ENCODE measurements around the gene MACROH2A2. TPM values are rescaled to one million over a fixed set of nuclear protein-coding genes. Genes with fewer than 3 reads are reported as not detected.

Gene MACROH2A2
- total RNA-seq, 1 experiment from 2014 or later, result 11.3 TPM

GRCh38 chr10:70048030-70048723 is 4.5 kb upstream of the MACROH2A2 start:
- no peak overlapping the region for H3K56ac ChIP-seq (ENCODE audit: insufficient read length, low read depth, low read length)
- no peak overlapping the region for H3K14ac ChIP-seq (ENCODE audit: insufficient read depth, low read length)
- H3K79me1 ChIP-seq (ENCODE audit: insufficient read depth, low read depth, low read length, poor library complexity, severe bottlenecking), result no peaks in the 10 kb centered on the region
- H3K27ac ChIP-seq (ENCODE audit: insufficient read length, low read depth, low read length), result no peak overlapping the region
- WGBS (ENCODE audit: extremely low coverage, insufficient read length, low lambda C conversion rate), result no CpG with 5 or more reads among the region's 5 CpGs
- H2AFZ ChIP-seq (ENCODE audit: low read length), result no peak overlapping the region
- no peak overlapping the region for H4K91ac ChIP-seq (ENCODE audit: insufficient read length, low read depth, low read length)
- H3K4me3 Mint-ChIP-seq, result no peak overlapping the region
- no peak overlapping the region for H2BK15ac ChIP-seq (ENCODE audit: low read depth, low read length)
- H3K36me3 Mint-ChIP-seq (ENCODE audit: insufficient read depth in 1 of 3, low read depth in 3 of 3), result no peaks in the 10 kb centered on the region
- H4K8ac ChIP-seq (replicated peaks; ENCODE audit: insufficient read length, low read depth, low read length), result no peak overlapping the region
- no peak overlapping the region for H2BK5ac ChIP-seq (ENCODE audit: insufficient read length, low read length)
- H3K18ac ChIP-seq (ENCODE audit: insufficient read length, low read depth, low read length), result no peak overlapping the region
- H3K23me2 ChIP-seq (ENCODE audit: insufficient read length, low read depth, low read length, poor library complexity, severe bottlenecking), result peaks cover 6% of the 10 kb centered on the region
- no peaks in the 10 kb centered on the region for H3K9me3 ChIP-seq (ENCODE audit: control insufficient read depth, low read depth, low read length)
- H3K9me3 Mint-ChIP-seq, result peaks cover 3% of the 10 kb centered on the region in 2 experiments; a peak in 3 of 5 replicates
- no peak overlapping the region for H2BK12ac ChIP-seq (ENCODE audit: insufficient read length, low read depth, low read length)
- no peak overlapping the region for H3K23ac ChIP-seq (ENCODE audit: insufficient read length, low read depth, low read length)
- H2AK5ac ChIP-seq (ENCODE audit: insufficient read length, low read length), result no peak overlapping the region
- H2BK120ac ChIP-seq (ENCODE audit: low read depth, low read length, poor library complexity, severe bottlenecking), result no peak overlapping the region
- no peak overlapping the region for H3K27ac Mint-ChIP-seq
- no peak overlapping the region for H4K5ac ChIP-seq (ENCODE audit: insufficient read length, low read depth, low read length)
- no peak overlapping the region for H3K4me2 ChIP-seq (ENCODE audit: insufficient read depth, insufficient read length, low read length)
- H3K4me1 Mint-ChIP-seq, result peaks cover 15 to 18% of the 10 kb centered on the region in 2 experiments
- H3K27me3 Mint-ChIP-seq (ENCODE audit: low read depth), result peaks cover 98% of the 10 kb centered on the region
- H3K4me1 ChIP-seq (ENCODE audit: insufficient read depth, low read length), result no peaks in the 10 kb centered on the region
- H3K79me2 ChIP-seq (ENCODE audit: insufficient read depth, low read length), result no peaks in the 10 kb centered on the region
- H3T11ph ChIP-seq (ENCODE audit: low read length), result no peak overlapping the region
- no peak overlapping the region for H3K4ac ChIP-seq (ENCODE audit: low read depth, low read length)
- H3K27me3 ChIP-seq (ENCODE audit: insufficient read depth, low read length), result peaks cover 29% of the 10 kb centered on the region; the same call in 1 of the 2 replicates
- H4K20me1 ChIP-seq (ENCODE audit: control insufficient read depth, insufficient read depth, insufficient read length), result no peaks in the 10 kb centered on the region
- no peak overlapping the region for H3K9ac ChIP-seq (ENCODE audit: extremely low read depth, insufficient read length, low read length)
- DNase-seq, result no peak
- H2BK20ac ChIP-seq (ENCODE audit: low read depth, low read length, poor library complexity, severe bottlenecking), result no peak overlapping the region
- TF ChIP-seq, protein P1, sequence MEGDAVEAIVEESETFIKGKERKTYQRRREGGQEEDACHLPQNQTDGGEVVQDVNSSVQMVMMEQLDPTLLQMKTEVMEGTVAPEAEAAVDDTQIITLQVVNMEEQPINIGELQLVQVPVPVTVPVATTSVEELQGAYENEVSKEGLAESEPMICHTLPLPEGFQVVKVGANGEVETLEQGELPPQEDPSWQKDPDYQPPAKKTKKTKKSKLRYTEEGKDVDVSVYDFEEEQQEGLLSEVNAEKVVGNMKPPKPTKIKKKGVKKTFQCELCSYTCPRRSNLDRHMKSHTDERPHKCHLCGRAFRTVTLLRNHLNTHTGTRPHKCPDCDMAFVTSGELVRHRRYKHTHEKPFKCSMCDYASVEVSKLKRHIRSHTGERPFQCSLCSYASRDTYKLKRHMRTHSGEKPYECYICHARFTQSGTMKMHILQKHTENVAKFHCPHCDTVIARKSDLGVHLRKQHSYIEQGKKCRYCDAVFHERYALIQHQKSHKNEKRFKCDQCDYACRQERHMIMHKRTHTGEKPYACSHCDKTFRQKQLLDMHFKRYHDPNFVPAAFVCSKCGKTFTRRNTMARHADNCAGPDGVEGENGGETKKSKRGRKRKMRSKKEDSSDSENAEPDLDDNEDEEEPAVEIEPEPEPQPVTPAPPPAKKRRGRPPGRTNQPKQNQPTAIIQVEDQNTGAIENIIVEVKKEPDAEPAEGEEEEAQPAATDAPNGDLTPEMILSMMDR (conservative IDR thresholded peaks at IDR 0.05), result no peak

Data from H9 (cell line).